Activated CD4-positive, CD25-positive, alpha-beta regulatory T cell treated with anti-CD3 and anti-CD28 coated beads, Interleukin-2, amount 50 U/mL, for 72 hours (primary cell): ENCODE data around the gene C2orf42.
"Not testable (repeated sequence)": the region's sequence is repeated elsewhere in the genome, so short reads cannot be mapped to it uniquely, and the experiment has no call there.

Experiments
- DNase-seq: peaks from one replicate; pipeline ENCODE4 v3.0.0; 2021

C2orf42 gene

DNA sequence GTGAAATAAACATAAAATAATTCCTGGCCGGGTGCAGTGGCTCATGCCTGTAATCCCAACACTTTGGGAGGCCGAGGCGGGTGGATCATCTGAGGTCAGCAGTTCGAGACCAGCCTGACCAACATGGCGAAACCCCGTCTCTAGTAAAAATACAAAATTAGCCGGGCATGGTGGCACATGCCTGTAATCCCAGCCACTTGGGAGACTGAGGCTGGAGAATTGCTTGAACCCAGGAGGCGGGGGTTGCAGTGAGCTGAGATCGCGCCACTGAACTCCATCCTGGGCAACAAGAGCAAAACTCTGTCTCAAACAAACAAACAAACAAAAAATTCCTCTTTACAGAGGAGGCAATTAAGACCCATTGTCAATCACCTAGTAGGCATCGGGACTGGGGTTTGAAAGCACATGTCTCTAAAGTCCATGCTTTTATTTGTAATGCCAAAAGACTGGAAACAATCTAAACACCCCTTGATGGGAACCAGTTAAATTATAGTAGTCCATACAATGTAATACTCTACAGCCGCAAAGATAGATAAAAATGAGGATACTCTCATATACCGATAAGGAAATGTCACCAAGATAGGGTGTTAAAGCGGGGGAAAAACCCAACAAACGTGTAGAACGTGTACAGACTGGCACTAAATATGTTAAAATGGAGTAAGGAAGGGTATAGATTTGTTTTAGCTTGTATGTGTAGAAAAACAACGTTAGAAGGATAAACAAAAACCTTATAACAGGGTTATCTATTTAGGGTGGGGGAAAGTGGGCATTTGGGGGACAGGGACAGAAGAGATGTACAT is 59.3 kb downstream of the C2orf42 start:
- not testable (repeated sequence) for DNase-seq

DNA sequence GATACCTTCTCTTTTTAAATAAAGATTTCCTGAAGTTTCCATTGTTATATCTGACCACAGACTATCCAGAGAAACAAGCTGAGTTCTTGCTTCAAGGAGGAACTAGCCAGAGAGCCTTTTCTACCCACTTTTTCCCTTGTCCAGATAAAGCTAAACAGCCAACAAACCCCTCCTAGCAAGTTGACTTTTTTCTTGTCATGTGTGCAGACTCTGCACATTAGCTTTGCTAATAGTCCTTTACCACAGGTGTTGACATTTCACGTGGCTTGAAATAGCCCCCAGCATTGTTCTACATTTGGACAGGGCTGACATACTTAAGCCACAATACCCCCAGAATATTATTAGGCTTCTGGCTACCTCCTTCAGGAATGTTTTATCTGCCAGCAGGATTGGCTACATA is 62.8 kb downstream of the C2orf42 start:
- no peak for DNase-seq

DNA sequence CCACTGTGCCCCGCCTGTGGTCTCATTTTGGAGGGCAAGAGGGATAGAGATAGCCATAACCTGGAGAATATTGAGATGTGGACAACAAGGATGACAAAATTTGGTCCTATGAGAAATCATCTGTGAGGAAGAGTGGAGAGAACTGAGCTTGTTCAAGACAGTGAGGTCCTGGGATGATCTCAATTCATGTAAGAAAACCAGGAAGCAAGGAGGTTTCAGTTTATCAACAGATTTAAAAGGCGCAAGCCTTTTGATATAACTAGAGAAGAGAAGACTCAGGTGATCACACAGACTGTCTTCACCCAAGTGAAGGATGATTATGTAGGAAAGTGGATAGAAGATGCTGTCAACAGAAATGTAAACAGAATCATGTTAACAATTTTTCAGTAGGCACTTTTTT is 64.4 kb downstream of the C2orf42 start:
- DNase-seq: no peak

DNA sequence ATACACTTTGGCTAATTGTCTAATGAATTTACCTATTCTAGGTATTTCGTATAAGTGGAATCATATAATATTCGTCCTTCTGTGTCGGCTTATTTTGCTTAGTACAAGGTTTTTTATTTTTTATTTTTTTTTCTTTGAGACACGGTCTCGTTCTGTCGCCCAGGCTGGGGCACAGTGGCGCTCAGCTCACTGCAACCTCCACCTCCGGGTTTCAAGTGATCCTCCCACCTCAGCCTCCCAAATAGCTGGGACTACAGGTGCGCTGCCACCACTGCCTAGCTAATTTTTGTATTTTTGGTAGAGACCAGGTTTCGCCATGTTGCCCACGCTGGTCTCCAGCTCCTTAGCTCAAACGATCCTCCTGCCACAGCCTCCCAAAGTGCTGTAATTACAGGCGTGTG is 65.3 kb downstream of the C2orf42 start:
- no peak for DNase-seq

DNA sequence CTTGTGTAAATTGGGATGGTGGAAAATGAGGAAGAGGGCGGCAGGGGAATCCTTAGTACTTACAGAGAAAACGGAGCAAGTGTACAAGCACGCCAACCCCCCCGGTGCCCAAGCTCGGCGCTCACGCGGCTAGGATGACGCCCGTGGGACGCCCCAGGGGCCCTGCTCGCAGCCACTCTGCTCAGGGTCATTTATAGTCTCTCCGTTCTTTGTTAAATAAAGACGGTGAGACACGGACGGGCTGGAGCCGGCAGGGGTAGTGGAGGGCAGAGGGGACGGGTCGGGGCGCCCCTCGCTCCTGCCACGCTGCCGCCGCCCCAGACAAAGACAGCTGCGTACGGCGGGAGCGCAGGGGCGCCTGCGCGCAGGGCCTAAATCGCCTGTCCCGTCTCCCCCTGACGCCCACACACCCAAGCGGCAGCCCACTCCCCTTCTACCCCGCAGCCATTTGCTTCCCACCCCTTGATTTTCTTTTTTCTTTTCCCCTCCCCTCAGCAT is 65.8 kb downstream of the C2orf42 start:
- peak; percentile 70 for DNase-seq

DNA sequence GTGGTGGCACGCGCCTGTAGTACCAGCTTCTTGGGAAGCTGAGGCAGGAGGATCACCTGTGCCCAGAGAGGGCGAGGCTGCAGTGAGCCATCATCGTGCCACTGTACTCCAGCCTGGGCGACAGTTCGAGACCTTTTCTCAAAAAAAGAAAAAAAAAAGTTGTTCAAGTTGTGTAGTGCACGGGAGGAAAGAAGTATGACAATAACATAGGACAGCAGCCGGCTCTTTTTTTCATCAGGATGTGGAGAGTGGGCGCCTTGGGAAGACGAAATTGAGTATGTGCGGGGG is 67.0 kb downstream of the C2orf42 start:
- no peak for DNase-seq

DNA sequence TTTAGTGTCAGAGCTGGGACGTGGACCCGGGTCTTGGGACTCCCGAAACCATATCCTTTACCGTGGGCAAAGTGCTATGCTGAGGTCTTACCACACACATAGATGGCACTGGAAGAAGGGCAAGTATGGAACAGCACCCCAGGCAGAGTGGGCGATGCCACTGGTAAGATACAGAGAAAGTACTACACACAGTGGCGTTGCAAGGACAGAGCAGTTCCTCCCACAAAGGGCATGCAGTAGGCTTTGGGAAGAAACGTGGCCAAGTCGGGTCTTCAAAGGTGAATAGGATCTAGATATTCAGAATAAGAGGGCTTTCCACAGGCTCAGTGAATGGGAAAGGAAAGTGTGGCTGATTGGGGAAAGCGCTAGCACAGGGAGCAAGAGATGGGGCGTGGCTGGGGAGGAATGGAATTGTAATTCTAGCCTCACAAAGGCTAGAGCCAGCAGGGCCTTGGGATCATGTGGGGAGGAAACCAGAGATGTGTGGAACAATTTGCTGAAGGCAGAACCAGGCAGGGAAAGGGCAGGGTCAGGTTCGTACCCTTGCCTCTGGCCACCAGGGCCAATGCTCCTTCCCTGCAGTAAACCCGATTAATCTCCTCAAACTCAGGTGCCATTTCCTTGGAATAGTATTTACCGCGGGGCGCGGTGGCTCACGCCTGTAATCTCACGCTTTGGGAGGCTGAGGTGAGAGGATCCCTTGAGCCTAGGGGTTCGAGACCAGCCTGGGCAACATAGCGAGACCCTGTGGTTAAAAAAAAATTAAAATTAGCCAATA is 67.6 kb downstream of the C2orf42 start:
- no peak for DNase-seq

DNA sequence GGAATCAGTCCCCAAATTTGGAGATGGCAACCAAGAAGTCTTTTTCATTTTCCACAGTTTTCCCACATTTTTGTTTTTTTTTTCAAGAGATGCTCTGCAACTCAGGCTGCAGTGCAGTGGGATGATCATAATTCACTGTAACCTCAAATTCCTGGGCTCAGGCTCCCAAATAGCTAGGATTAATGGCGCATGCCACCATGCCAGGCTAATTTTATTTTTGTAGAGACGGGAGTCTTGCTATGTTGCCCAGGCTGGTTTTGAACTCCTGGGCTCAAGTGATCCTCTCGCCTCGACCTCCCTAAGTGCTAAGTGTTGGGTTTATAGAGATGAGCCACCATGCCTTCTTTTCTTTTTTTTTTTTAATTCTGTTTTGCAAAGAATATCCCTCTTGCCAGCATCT is 68.3 kb downstream of the C2orf42 start:
- DNase-seq: no peak

DNA sequence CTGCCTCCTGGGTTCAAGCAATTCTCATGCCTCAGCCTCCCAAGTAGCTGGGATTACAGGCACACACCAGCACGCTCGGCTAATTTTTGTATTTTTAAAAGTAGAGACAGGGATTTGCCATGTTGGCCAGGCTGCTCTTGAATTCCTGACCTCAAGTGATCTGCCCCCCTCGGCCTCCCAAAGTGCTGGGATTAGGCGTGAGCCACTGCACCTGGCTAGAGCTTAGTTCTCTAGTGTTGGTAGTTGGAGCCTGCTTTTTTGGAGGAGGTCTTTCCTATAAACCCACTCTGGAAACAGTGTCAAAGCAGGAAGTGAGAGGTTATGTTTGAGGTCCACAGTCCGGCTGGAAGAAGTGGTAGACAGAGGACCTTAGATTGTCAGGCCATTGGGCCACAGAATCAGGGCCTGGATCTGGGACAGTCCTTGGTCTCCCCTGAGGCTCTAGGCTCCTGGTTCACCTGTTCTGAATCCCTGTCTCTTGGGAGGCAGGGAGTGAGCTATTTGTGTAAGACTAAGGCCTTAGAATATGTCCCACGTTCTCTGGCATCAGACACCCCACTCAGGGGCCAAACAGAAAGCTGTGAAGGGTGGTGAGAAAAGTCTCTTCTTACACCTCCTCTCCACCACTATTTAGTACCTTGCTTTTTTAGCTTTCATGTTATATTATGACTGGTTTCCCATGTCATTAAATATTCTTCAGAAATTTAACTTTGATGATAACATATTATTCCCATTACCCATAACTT is 69.0 kb downstream of the C2orf42 start:
- no peak for DNase-seq

DNA sequence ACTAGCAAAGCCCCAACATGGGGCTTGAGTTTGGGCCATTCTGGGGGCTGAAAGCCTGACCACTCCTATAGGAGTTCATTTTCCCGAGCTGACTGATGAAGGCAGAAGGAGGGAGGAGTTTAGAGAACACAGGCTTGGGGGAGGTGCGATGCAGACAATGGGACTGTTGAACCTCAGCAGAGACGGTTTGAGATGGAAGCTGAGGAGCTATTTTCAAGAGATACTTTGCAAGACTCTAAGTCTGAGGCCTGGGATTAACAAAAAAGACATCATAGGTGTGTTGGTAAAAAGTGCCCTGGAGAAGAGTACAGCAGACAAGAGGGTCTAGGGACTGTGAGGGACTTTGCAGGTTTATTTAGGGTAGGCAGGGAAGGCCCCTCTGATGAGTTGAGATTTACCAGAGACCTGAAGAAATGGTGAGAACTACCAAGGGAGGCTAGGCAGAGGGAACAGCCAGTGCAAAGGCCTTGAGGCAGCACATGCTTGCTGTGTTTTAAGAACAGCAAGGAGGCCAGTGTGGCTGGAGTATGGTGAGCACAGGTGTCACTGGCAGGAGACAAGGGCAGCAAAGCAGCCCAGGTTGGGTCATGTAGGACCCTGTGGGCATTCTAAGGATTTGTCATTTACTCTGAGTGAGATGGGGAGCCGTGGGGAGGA is 71.9 kb downstream of the C2orf42 start:
- no peak for DNase-seq

DNA sequence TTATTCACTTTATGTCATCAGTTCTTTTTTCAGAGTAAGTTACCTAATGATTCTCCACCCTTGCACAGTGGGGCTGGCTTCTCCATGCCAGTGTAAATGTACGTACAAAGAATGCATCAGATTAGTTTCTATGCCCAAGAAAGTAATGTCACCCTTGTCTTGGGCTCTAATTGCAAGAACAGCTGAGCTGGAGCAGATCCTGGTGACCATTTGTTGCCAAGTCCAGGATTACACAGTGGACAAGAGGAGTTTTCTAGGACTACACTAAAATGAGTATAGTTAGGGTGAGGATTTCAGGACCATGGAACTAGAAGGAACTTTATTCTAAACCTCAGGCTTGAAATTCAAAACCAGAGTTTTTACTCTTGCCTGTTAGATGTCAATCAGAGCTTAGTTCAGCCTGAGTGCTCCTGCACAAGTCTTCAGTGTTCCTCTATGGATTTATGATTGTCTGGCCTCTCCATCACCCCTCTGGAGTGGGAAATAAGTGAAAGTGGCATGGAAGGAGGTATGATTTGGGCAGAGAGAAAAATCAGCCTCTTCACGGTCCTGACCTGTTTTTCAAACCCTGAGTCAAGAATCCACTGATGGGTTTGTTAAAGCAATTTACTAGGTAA is 73.8 kb downstream of the C2orf42 start:
- no peak for DNase-seq

DNA sequence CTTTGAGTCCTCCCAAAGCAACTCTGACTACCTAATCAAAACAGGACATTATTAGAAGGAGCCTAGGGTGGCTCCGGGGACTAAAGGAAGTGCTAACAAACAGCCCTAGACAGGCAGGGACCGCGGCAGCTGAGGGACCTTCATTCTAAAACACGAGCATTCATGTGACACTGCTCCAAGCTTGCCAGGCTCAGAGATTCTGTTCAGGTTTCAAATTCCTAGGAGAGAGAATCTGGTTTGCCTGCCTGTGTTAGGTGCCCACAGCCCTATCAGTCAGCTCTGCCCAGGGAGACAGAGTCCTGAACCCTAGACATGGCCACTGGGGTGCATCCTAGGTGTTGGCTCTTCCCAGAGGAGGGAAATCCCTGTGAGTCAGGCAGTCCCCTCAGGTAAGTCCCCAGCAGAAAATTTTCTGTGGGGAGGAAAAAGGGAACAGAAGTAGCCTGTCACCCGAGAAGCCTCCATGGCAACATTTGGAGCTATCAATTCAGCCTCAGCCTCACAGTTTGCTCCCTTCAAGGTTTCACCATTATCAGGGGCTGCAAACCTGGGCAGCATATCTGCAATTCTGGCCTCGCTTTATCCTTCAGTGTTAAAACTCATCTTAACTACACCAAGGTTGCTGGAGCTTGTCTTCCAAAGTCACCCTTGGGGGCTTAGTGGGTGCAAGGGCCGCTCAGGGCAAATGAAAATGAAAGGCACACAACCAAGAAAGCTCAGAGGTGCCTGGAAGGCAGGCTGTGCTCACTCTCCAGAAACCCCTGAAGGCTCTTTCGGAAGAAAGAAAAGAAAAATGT is 75.0 kb downstream of the C2orf42 start:
- no peak for DNase-seq

DNA sequence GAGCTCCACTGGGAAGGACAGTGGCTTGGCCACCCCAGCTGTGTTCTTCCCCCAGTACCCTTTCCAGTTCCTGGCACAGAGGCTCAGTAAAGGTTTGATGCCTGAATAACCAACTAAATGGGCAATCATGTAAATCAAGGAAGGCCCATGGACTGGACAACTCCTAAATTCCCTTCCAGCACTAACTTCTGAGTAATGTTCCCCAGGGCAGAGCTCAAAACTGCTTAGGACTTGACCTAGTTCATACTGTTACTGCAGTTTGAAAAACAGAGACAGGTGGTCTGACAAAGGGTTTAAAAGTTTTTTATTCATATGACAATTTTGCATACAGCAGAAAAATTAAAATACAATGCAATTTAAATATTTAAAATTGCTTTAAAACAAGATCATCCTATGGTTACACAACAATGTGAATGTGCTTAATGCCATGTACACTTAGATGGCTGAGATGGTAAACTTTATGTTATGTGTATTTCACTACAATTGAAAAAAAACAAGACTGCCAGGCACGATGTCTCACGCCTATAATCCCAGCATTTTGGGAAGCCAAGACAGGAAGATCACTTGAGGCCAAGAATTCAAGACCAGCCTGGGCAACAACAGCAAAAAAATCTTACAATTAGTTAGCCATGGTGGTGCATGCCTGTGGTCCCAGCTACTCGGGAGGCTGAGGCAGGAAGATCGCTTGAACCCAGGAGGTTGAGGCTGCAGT is 77.3 kb downstream of the C2orf42 start:
- no peak for DNase-seq

DNA sequence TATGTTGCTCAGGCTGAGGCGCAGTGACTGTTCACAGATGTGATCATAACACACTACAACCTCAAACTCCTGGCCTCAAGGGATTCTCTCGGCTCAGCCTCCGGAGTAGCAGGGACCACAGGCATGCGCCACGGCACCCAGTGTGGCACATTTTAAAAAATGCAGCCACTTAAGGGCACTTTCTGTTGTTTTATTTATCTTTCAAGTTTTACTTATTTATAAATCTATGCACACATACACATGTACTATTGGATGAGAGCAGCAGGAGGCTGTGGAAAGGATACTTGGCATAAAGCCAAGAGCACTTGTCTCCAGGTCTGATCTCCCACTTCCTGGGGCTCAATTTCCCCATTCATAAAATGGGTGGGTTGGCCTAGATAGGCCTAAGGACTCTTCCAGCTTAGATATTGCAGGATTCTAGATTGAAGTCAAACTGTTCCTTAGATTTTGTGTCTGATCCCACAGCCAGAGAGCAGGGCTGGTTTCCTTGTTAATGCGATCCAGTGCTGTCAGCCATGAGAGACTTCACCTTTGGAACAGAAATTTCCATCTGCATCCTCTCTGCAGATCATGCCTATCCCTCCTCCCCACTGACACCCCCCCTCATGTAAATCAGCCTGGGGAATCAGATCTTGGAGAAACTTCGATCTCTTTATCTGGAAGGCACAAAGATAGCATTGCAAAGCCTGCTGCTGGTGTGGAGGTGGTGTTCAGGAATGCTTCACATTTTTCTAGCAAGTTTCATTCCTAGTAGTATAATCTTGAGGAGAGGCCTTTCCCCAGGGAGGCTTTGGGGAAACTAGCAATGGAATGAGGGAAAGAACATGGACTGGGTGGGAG is 78.8 kb downstream of the C2orf42 start:
- no peak for DNase-seq

DNA sequence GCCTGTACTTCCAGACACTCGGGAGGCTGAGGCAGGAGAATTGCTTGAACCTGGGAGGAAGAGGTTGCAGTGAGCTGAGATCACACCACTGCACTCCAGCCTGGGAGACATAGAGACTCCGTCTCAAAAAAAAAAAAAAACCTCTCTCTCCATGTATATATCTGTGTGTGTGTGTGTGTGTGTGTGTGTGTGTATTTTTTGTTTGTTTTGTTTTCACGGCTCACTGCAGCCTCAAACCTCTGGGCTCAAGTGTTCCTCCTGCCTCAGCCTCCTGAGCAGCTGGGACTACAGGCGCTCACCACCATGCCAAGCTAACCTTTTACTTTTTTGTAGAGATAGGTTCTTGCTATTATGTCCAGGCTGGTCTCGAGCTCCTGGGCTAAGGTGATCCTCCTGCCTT is 80.4 kb downstream of the C2orf42 start:
- not testable (repeated sequence) for DNase-seq

DNA sequence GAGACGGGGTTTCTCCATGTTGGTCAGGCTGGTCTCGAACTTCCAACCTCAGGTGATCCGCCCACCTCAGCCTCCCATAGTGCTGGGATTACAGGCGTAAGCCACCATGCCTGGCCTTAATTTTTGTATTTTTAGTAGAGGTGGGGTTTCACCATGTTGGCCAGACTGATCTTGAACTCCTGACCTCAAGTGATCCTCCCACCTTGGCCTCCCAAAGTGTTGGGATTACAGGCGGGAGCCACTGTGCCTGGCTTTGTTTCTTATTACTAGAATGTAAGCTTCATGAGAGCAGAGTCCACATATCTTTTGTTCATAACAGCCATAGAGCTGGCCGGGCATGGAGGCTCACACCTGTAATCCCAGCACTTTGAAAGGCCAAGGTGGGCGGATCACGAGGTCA is 84.7 kb downstream of the C2orf42 start:
- not testable (repeated sequence) for DNase-seq

DNA sequence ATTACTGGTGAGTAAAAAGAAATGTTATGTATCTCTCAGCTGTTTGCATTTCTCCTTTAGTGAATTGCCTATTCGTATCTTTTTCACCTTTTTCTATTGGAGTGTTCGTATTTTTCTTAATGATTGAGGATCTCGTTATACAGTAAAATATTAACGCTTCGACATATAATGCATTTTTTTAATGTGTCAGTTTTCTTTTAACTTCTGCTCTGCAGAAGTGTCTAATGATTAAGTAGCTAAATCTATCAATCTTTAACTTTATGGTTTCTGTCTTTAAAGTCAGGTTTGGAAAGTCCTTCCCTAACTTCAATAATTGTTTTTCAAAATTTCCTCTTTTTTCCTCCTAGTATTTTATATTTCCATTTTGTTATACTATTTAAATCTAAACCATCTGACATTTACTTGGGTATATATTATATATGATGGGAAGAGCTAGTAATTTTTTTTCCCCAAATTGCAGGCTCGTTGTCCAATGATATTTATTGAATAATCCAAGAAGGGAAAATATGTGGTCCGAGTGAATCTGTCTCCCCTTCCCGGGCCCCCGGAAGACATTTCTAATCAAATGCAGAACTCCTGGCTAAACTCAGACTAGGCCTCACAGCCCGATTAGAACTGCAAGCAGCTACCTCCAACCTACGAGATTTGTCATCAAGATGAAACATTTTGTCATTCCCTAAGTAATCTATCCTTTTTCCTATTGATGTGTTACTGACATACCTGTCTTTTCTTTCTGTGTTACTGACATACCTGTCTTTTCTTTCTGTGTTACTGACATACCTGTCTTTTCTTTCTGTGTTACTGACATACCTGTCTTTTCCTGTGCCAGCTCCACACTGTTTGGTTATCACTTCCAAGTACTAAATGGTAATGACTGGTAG is 86.3 kb downstream of the C2orf42 start:
- DNase-seq: no peak

DNA sequence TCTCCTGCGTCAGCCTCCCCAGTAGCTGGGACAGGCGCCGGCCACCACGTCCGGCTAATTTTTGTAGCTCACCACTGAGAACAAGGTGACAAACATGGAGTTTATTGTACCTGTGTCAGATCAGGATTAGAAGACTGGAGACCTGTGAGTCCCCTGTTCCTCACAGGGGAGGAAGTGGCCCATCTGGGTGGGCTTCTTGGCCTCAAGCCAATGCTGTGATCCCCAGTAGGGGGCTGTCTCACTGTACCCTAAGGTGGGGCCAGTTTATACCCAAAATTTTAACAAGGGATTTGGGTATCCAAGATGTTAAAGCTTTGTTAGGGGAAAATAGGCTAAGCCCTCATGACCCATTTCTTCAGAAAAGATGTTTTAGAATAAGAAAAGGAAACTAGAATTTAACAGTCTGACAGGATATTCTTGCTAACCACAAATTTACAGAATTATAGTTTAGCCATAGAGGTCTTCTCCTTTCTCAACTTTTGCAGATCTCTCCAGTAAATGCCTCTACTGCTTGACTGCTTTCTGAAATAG is 87.2 kb downstream of the C2orf42 start:
- DNase-seq: no peak
